Stomach (tissue), 4 donors: ENCODE measurements around the gene NLRP11.
"Not testable (repeated sequence)": the region's sequence is repeated elsewhere in the genome, so short reads cannot be mapped to it uniquely, and the experiment has no call there.

Experiments used
- POLR2A ChIP-seq, 4 donors: fragments of 450-650 bp; IDR thresholded peaks; one replicate each; pipeline ENCODE4 v1.6.1; 2016; ENCODE audit warnings: antibody characterized with exemption in 4 of 4, control low read depth in 2 of 4, mild to moderate bottlenecking in 1 of 4, moderate library complexity in 1 of 4
- POLR2AphosphoS5 ChIP-seq, 3 donors: sonication (generic); formaldehyde crosslinking; IDR thresholded peaks; one replicate each; pipeline ENCODE4 v1.6.1; 2016; ENCODE audit warnings: antibody characterized with exemption in 3 of 3
- TF ChIP-seq, protein P1 (sequence below), 7 experiments: fragments of 450-650 bp in 4 of 7; fragments of 200-600 bp in 3 of 7; sonication (generic) in 3 of 7; IDR thresholded peaks; one replicate each; pipeline ENCODE4 v1.5.1; 2016 to 2019; ENCODE audit warnings: antibody characterized with exemption in 7 of 7, control low read depth in 2 of 7, mild to moderate bottlenecking in 1 of 7

DNA sequence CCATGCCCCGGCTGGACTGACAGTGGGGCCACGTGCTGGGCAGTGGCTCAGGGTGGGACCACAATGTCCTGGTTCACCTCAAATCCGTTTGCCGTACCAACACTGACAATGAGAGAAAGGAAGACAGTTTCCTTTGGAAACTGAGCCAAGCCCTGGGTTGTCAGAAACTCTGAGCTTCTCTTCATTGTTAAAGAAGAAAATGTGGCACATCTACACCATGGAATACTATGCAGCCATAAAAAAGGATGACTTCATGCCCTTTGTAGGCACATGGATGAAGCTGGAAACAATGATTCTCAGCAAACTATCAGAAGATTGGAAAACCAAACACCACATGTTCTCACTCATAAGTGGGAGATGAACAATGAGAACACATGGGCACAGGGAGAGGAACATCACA is 75.0 kb downstream of the NLRP11 start:
- TF ChIP-seq POLR2AphosphoS5, POLR2A (IDR thresholded peaks at IDR 0.05): not testable (repeated sequence)
- TF ChIP-seq, protein P1, sequence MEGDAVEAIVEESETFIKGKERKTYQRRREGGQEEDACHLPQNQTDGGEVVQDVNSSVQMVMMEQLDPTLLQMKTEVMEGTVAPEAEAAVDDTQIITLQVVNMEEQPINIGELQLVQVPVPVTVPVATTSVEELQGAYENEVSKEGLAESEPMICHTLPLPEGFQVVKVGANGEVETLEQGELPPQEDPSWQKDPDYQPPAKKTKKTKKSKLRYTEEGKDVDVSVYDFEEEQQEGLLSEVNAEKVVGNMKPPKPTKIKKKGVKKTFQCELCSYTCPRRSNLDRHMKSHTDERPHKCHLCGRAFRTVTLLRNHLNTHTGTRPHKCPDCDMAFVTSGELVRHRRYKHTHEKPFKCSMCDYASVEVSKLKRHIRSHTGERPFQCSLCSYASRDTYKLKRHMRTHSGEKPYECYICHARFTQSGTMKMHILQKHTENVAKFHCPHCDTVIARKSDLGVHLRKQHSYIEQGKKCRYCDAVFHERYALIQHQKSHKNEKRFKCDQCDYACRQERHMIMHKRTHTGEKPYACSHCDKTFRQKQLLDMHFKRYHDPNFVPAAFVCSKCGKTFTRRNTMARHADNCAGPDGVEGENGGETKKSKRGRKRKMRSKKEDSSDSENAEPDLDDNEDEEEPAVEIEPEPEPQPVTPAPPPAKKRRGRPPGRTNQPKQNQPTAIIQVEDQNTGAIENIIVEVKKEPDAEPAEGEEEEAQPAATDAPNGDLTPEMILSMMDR (IDR thresholded peaks at IDR 0.05): not testable (repeated sequence)
